ENCODE measurements around the gene TLK1.

- TF ChIP-seq POLR2A (IDR thresholded peaks at IDR 0.05) = no peak
- TF ChIP-seq CTCF (IDR thresholded peaks at IDR 0.05) = no peak
- TF ChIP-seq POLR2AphosphoS5 (IDR thresholded peaks at IDR 0.05) = no peak
- no peak for TF ChIP-seq EP300 (IDR thresholded peaks at IDR 0.05)
These were observed 192.3 kb downstream of the TLK1 start for GRCh38 chr2:170968205-170969003.
